C4-2B (cell line): ENCODE measurements around the gene AGRP.

Experiments
- CTCF ChIP-seq: fragments of 450-650 bp; conservative IDR thresholded peaks from 2 replicates; pipeline ENCODE4 v1.5.1; 2017; ENCODE audit warnings: mild to moderate bottlenecking
- ZFX ChIP-seq: fragments of 450-650 bp; IDR thresholded peaks from 2 replicates; pipeline ENCODE4 v1.6.1; 2017

GRCh38 chr16:67521095-67521804 is 37.9 kb upstream of the AGRP start:
- TF ChIP-seq CTCF (peak; percentile 99), ZFX (no peak)
